MM.1S (cell line): Measurements from ENCODE around the gene SUSD1.

Experiments used
- CTCF ChIP-seq: fragments of 300-600 bp; sonication (generic); IDR thresholded peaks from 2 replicates; pipeline ENCODE4 v1.5.1; 2016; ENCODE audit warnings: antibody characterized with exemption, low read length, mixed read lengths
- EZH2 ChIP-seq: fragments of 300-600 bp; sonication (generic); optimal IDR thresholded peaks from 2 replicates; pipeline ENCODE3; 2017; ENCODE audit warnings: low read depth, mild to moderate bottlenecking, antibody characterized with exemption, low read length, mixed read lengths
- EZH2phosphoT487 ChIP-seq: fragments of 300-600 bp; sonication (generic); IDR thresholded peaks from 2 replicates; pipeline ENCODE4 v1.6.1; 2018; ENCODE audit warnings: antibody characterized with exemption, low read length

GRCh38 chr9:112121633-112122032 is 53.5 kb downstream of the SUSD1 start:
- TF ChIP-seq EZH2, result no peak
- TF ChIP-seq CTCF, result no peak
- no peak for TF ChIP-seq EZH2phosphoT487
